NT2/D1 (cell line): ENCODE data around the gene PLXNA2.

ENCODE experiments used
- DNase-seq: peaks from one replicate; pipeline ENCODE4 v3.0.0-alpha.2; 2011; ENCODE audit warnings: low read depth, low spot score
- H3K27me3 ChIP-seq: 2 replicates; pipeline ENCODE4 v1.6.0; 2011; ENCODE audit warnings: mild to moderate bottlenecking; ENCODE audit not compliant: insufficient read length, insufficient read depth
- H3K36me3 ChIP-seq: 2 replicates; pipeline ENCODE4 v1.6.1; 2011; ENCODE audit warnings: mild to moderate bottlenecking, low read length, mixed read lengths; ENCODE audit not compliant: insufficient read depth, insufficient read length
- H3K4me1 ChIP-seq: 2 replicates; pipeline ENCODE4 v1.5.1; 2011; ENCODE audit not compliant: insufficient read depth, insufficient read length
- H3K4me3 ChIP-seq: 2 replicates; pipeline ENCODE4 v1.5.1; 2011; ENCODE audit warnings: low read depth; ENCODE audit not compliant: insufficient read length
- H3K9ac ChIP-seq: 2 replicates; pipeline ENCODE4 v1.6.0; 2011; ENCODE audit warnings: low read depth; ENCODE audit not compliant: insufficient read length
- H3K9me3 ChIP-seq: 2 replicates; pipeline ENCODE4 v1.5.1; 2011; ENCODE audit warnings: mild to moderate bottlenecking, low read length; ENCODE audit not compliant: insufficient read depth
- SUZ12 ChIP-seq: IDR thresholded peaks from 2 replicates; pipeline ENCODE4 v1.6.1; 2011; ENCODE audit not compliant: insufficient read length, insufficient read depth; ENCODE audit errors: extremely low read depth
- YY1 ChIP-seq: IDR thresholded peaks from 2 replicates; pipeline ENCODE4 v1.6.1; 2011; ENCODE audit not compliant: insufficient read length, insufficient read depth
- ZNF274 ChIP-seq: IDR thresholded peaks from 2 replicates; pipeline ENCODE4 v1.6.1; 2011; ENCODE audit warnings: mild to moderate bottlenecking, low read depth, low read length

Gene PLXNA2

DNA sequence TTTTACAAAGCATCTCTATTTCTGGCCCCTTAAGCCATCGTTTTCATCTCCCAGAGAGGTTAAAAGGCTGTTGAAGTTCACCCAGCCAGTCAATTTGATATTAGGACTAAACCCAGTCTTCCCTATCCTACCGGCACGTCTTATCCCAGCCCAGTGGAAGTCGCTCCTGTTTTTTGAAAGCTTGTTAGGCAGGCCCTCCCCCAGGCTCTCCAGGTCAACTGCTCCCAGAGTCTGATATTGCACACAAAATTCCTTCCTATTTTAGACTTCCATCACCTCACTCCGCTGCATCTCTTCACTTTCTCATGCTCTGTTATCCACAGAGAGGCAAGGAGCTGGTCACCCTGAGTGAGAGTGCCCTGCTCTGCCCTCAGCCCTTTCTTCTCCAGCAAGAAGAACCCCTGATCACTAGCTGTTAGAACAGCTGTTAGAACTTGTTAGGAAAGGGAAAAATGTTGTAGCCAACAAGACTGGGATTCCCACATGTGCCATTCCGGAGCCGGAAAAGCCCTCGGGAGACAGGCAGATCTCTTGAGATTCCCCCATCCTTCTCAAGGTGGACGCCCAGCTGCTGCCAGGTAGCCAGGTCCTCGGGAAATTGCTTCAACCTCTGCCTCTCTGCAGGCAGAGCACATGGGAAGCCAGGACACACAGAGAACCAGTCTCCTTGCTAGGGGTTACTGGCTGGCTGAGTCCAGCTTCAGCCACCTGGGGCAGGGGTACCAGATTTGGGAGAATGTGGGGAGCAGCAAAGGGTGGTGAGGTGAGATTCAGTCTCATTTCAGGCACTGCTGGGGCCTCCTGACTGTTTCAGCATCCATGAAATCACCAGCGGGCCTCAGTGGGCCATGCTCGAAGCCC lies 25.7 kb downstream of the PLXNA2 start:
- TF ChIP-seq SUZ12: no peak
- no peak for TF ChIP-seq YY1
- TF ChIP-seq ZNF274: no peak
- Histone ChIP-seq H3K9me3 (no peaks in the 10 kb centered on the region), H3K9ac (no peak overlapping the region), H3K4me3 (no peak overlapping the region), H3K4me1 (peaks cover 12% of the 10 kb centered on the region), H3K36me3 (peaks cover 25% of the 10 kb centered on the region), H3K27me3 (no peaks in the 10 kb centered on the region)
- no peak for DNase-seq

DNA sequence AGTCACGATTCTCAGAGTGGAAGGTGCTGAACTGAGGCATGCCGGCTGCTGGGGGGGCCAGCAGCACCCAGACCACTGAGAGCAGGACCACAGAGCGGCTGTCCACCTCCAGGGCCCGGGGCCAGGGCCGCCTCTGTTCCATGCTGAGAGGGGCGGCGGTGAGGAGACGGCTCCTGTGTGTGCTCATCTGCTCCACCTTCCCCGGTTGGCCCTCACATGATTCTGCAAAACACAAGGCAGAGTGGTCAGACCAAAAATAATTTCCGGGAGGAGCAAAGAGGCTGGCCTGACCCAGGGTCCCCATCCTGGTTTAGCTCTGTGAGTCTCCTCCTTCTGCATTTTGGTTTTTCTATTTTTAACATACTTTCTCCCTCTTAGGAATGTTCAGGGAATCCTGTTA lies 26.4 kb downstream of the PLXNA2 start:
- no peak for TF ChIP-seq YY1
- TF ChIP-seq SUZ12: no peak
- TF ChIP-seq ZNF274: no peak
- DNase-seq: no peak
- H3K9me3 ChIP-seq: no peaks in the 10 kb centered on the region
- peaks cover 12% of the 10 kb centered on the region for H3K4me1 ChIP-seq
- H3K4me3 ChIP-seq: no peak overlapping the region
- H3K9ac ChIP-seq: no peak overlapping the region
- no peaks in the 10 kb centered on the region for H3K27me3 ChIP-seq
- H3K36me3 ChIP-seq: peaks cover 29% of the 10 kb centered on the region

DNA sequence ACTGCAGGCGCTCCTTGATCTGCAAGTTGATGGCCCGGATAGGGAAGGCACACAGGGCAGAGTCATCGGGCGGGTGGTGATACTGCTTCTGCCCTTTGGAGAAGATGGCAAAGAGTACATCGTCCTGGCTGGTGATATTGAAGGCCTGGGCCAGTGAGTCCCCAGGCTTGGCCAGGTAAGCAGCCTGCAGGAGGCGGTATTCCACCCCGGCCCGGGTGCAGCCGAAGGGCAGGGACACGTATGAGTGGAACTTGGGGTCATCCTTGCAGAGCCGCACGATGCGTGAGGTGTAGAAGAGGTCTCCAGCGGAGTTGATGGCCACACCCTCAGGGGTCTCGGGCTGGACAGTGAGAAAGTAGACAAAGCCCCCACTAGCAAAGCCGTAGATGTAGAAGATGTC lies 27.4 kb downstream of the PLXNA2 start:
- no peak for TF ChIP-seq YY1
- no peak for TF ChIP-seq ZNF274
- TF ChIP-seq SUZ12: no peak
- no peak for DNase-seq
- no peak overlapping the region for H3K9ac ChIP-seq
- H3K4me1 ChIP-seq: peaks cover 12% of the 10 kb centered on the region
- peaks cover 35% of the 10 kb centered on the region for H3K36me3 ChIP-seq
- H3K9me3 ChIP-seq: no peaks in the 10 kb centered on the region
- no peak overlapping the region for H3K4me3 ChIP-seq
- H3K27me3 ChIP-seq: no peaks in the 10 kb centered on the region

DNA sequence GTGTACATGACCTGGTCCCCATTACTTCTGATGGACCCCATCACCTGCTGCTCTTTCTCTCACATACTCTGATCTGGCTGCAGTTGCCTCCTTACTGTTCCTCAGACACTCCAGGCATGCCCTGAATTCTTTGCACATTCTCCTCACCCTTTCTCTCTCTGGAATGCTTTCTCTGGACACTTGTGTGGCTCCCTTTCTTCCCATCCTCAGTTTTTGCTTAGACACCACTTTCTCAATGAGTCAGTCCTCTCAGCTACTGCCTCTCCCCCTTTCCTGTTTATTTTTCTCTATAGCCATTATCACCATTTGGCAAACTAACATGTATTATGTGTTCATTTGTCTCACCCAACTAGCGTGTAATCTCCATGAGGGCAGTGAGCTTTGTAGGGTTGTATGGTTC lies 28.1 kb downstream of the PLXNA2 start:
- no peak for DNase-seq
- no peak for TF ChIP-seq YY1
- no peak for TF ChIP-seq ZNF274
- no peak for TF ChIP-seq SUZ12
- peaks cover 35% of the 10 kb centered on the region for H3K36me3 ChIP-seq
- no peaks in the 10 kb centered on the region for H3K9me3 ChIP-seq
- H3K4me1 ChIP-seq: peaks cover 12% of the 10 kb centered on the region
- H3K9ac ChIP-seq: no peak overlapping the region
- H3K27me3 ChIP-seq: no peaks in the 10 kb centered on the region
- no peak overlapping the region for H3K4me3 ChIP-seq

DNA sequence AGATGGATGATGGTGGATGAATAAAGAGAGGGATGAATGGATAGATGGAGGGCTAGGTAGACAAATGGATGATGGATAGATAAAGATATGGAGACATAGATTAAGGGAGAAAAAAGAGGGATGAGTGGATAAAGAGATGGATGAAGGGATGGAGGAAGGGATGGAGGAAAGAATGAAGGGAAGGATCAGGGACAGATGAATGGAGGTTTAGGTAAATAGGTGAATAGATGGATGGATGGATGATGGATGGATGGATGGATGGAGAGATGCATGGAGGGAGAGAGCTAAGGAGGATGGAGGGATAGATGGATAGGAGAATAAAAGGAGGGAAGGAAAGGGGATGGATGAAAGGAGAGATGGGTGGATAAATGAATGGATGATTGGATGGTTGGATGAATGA lies 28.8 kb downstream of the PLXNA2 start:
- Histone ChIP-seq H3K36me3 (peaks cover 37% of the 10 kb centered on the region), H3K27me3 (no peaks in the 10 kb centered on the region), H3K4me3 (no peak overlapping the region), H3K4me1 (peaks cover 9% of the 10 kb centered on the region), H3K9me3 (no peaks in the 10 kb centered on the region), H3K9ac (no peak overlapping the region)
- DNase-seq: no peak
- TF ChIP-seq SUZ12: no peak
- TF ChIP-seq YY1: no peak
- TF ChIP-seq ZNF274: no peak

DNA sequence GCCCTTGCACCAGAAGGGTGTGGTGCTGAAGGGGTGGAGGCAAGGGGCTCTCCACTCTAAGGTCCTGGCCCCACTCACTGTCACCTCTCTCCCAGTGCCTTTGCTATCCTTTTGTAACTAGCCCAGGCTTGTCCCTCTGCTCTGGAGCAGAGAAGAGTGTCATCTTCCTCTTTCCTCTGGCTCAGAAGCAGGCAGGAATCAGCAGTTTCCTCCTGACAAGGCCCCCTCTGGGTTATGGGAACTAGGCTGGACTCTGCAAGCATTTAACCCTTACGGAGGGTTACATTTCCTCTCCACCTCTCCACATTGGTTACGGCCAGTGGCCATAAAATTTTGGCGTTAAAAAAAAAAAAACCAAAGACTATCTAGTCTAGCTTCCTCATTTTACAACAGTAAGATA lies 30.4 kb downstream of the PLXNA2 start:
- DNase-seq: no peak
- no peak overlapping the region for H3K9ac ChIP-seq
- peaks cover 2% of the 10 kb centered on the region for H3K4me1 ChIP-seq

DNA sequence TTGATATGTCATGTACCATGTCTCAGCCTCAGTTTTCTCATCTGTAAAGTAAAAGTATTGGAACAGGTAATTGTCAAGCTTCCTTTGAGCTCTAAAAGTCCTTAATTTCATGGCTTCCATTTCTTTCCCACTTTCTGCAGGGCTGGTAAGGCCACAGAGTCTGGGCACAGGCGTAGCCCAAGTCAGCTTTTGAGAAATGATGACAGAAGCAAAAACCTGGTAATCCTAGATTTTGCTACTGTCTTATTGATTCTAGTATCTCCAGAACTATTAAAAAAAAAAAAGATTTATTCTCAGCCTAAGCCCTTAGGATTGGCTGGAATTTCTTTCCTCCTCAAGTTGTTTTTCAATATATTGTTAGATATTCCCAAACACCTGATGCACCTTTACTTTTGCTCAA lies 31.3 kb downstream of the PLXNA2 start:
- Histone ChIP-seq H3K36me3 (peaks cover 57% of the 10 kb centered on the region), H3K9ac (no peak overlapping the region), H3K4me3 (no peak overlapping the region), H3K27me3 (no peaks in the 10 kb centered on the region), H3K9me3 (no peaks in the 10 kb centered on the region), H3K4me1 (peaks cover under 1% of the 10 kb centered on the region)
- no peak for TF ChIP-seq YY1
- TF ChIP-seq SUZ12: no peak
- TF ChIP-seq ZNF274: no peak
- DNase-seq: no peak

More for the DNA sequence above, 30.4 kb downstream of the PLXNA2 start:
- H3K27me3 ChIP-seq: no peaks in the 10 kb centered on the region
- no peak overlapping the region for H3K4me3 ChIP-seq
- H3K36me3 ChIP-seq: peaks cover 49% of the 10 kb centered on the region
- TF ChIP-seq YY1 (no peak), ZNF274 (no peak), SUZ12 (no peak)
- H3K9me3 ChIP-seq: no peaks in the 10 kb centered on the region
